ENCODE results near the gene NTRK3. TPM values are rescaled to one million over a fixed set of nuclear protein-coding genes. Genes with fewer than 3 reads are reported as not detected.

The NTRK3 gene
- total and polyA plus RNA-seq, 2 of the 8 experiments (the other 6 are each of a cell fraction or from before 2014, with no cell fraction given): 4.5 to 6.8 TPM

- TF ChIP-seq TAF7 (optimal IDR thresholded peaks at IDR 0.05; ENCODE audit: borderline replicate concordance, low read depth, low read length) (no peak), PHF8 (conservative IDR thresholded peaks at IDR 0.05; ENCODE audit: low read depth, low read length) (no peak), CTBP2 (IDR thresholded peaks at IDR 0.05; ENCODE audit: borderline replicate concordance, insufficient read depth, insufficient read length, low read length) (no peak)
- TF ChIP-seq, protein P1, sequence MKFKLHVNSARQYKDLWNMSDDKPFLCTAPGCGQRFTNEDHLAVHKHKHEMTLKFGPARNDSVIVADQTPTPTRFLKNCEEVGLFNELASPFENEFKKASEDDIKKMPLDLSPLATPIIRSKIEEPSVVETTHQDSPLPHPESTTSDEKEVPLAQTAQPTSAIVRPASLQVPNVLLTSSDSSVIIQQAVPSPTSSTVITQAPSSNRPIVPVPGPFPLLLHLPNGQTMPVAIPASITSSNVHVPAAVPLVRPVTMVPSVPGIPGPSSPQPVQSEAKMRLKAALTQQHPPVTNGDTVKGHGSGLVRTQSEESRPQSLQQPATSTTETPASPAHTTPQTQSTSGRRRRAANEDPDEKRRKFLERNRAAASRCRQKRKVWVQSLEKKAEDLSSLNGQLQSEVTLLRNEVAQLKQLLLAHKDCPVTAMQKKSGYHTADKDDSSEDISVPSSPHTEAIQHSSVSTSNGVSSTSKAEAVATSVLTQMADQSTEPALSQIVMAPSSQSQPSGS (IDR thresholded peaks at IDR 0.05; ENCODE audit: low read length): no peak
Observed at GRCh38 chr15:88020806-88021205, 235.7 kb downstream of the NTRK3 start (continued).
